Endothelial cell of umbilical vein (primary cell): ENCODE measurements around the gene ARMH1. TPM values are rescaled to one million over a fixed set of nuclear protein-coding genes. Genes with fewer than 3 reads are reported as not detected.

Experiments
- BruUV-seq: library from RNA; stranded (reverse); fragments of 400-500 nt; replicated peaks from 2 replicates; lab custom pipeline; 2021; lab: Mats Ljungman, UMichigan
- CTCF ChIA-PET: fragments of 300-600, 350-600 bp; sonication (Branson Sonifier 250); formaldehyde crosslinking; loops from one replicate; lab custom pipeline; 2021; ENCODE audit warnings: antibody characterized with exemption, inconsistent platforms; lab: Charles Lee
- POLR2A ChIA-PET: fragments of 300-600, 350-600 bp; sonication (Branson Sonifier 250); formaldehyde crosslinking; loops from one replicate; lab custom pipeline; 2021; ENCODE audit warnings: antibody characterized with exemption, inconsistent platforms; lab: Charles Lee
- DNase-seq: peaks from one replicate; pipeline ENCODE4 v3.0.0-alpha.2; 2011; ENCODE audit warnings: low read depth, low spot score
- FAIRE-seq: peaks from 2 replicates; lab custom pipeline; 2011; peaks lifted over from hg19 to GRCh38; lab: Jason Lieb, UNC
- H2AFZ ChIP-seq: 2 replicates; pipeline ENCODE4 v1.6.0; 2012; ENCODE audit warnings: low read depth, low read length, control low read depth, inconsistent platforms
- H3K27ac ChIP-seq: 2 replicates; pipeline ENCODE4 v1.5.1; 2011; ENCODE audit warnings: low read depth, mild to moderate bottlenecking, control low read depth, low read length, moderate library complexity; ENCODE audit not compliant: insufficient read depth
- H3K27me3 ChIP-seq, 2 experiments: 2 replicates each; pipeline versions ENCODE4 v1.6.0 to v1.6.1; 2011; ENCODE audit warnings: low read length in 2 of 2, mixed read lengths in 1 of 2; ENCODE audit not compliant: control insufficient read depth in 2 of 2, insufficient read depth in 2 of 2
- H3K36me3 ChIP-seq, 2 experiments: 2 replicates in 1 of 2; 3 replicates in 1 of 2; pipeline ENCODE4 v1.5.1; 2011; ENCODE audit warnings: low read length in 2 of 2, mild to moderate bottlenecking in 1 of 2, moderate library complexity in 1 of 2; ENCODE audit not compliant: control insufficient read depth in 2 of 2, insufficient read depth in 2 of 2; ENCODE audit errors: extremely low read depth in 1 of 2
- H3K4me1 ChIP-seq: 3 replicates; pipeline ENCODE4 v1.5.1; 2011; ENCODE audit warnings: mild to moderate bottlenecking, low read length; ENCODE audit not compliant: control insufficient read depth, insufficient read depth; ENCODE audit errors: extremely low read depth
- H3K4me2 ChIP-seq: 2 replicates; pipeline ENCODE4 v1.6.1; 2011; ENCODE audit warnings: low read length, control low read depth, mixed read lengths; ENCODE audit not compliant: insufficient read depth
- H3K4me3 ChIP-seq, 3 experiments: fragments of 200-600 bp in 1 of 3; sonication (generic), shearing (Covaris generic) in 1 of 3; replicated peaks in 1 of 3; 2 replicates each; pipeline ENCODE4 v1.5.1; 2011 to 2016; ENCODE audit warnings: control low read depth in 3 of 3, low read length in 3 of 3, mild to moderate bottlenecking in 2 of 3, inconsistent platforms in 1 of 3, low read depth in 1 of 3, moderate library complexity in 1 of 3; ENCODE audit not compliant: insufficient read depth in 1 of 3
- H3K79me2 ChIP-seq: 2 replicates; pipeline ENCODE4 v1.6.0; 2012; ENCODE audit warnings: low read length, inconsistent platforms; ENCODE audit not compliant: control insufficient read depth, insufficient read depth
- H3K9ac ChIP-seq: replicated peaks from 2 replicates; pipeline ENCODE3; 2011; ENCODE audit warnings: low read length, control low read depth; ENCODE audit not compliant: insufficient read depth; ENCODE audit errors: extremely low read depth
- H3K9me1 ChIP-seq: replicated peaks from 3 replicates; pipeline ENCODE4 v1.6.0; 2011; ENCODE audit warnings: mild to moderate bottlenecking, low read length; ENCODE audit not compliant: control insufficient read depth, insufficient read depth; ENCODE audit errors: extremely low read depth
- H3K9me3 ChIP-seq: replicated peaks from 2 replicates; pipeline ENCODE4 v1.5.1; 2012; ENCODE audit warnings: low read length, inconsistent platforms; ENCODE audit not compliant: control insufficient read depth, insufficient read depth
- H4K20me1 ChIP-seq: replicated peaks from 2 replicates; pipeline ENCODE3; 2011; ENCODE audit warnings: mild to moderate bottlenecking, low read length; ENCODE audit not compliant: control insufficient read depth, insufficient read depth; ENCODE audit errors: extremely low read depth
- CTCF ChIP-seq, 2 donors: IDR thresholded peaks; 1 replicate in 1 of 2; 2 replicates in 1 of 2; pipeline ENCODE4 v1.5.1; 2011; ENCODE audit warnings: low read length in 2 of 2, mild to moderate bottlenecking in 2 of 2, moderate library complexity in 2 of 2, control low read depth in 1 of 2, inconsistent platforms in 1 of 2, low read depth in 1 of 2; ENCODE audit not compliant: insufficient read depth in 1 of 2; ENCODE audit errors: extremely low read depth in 1 of 2
- EZH2 ChIP-seq: IDR thresholded peaks from 2 replicates; pipeline ENCODE4 v1.6.1; 2012; ENCODE audit warnings: borderline replicate concordance, low read depth, mild to moderate bottlenecking, moderate library complexity, low read length, inconsistent platforms; ENCODE audit not compliant: severe bottlenecking
- FOS ChIP-seq: IDR thresholded peaks from 2 replicates; pipeline ENCODE4 v1.6.1; 2011; ENCODE audit warnings: mild to moderate bottlenecking, low read length, moderate library complexity, borderline replicate concordance; ENCODE audit not compliant: insufficient read depth
- GATA2 ChIP-seq: IDR thresholded peaks from 2 replicates; pipeline ENCODE4 v1.7.0; 2011; ENCODE audit warnings: low read depth, mild to moderate bottlenecking, moderate library complexity, mixed read lengths, low read length; ENCODE audit not compliant: insufficient read length, insufficient read depth
- JUN ChIP-seq: IDR thresholded peaks from 2 replicates; pipeline ENCODE4 v1.6.1; 2011; ENCODE audit warnings: borderline replicate concordance, low read depth; ENCODE audit not compliant: insufficient read length, insufficient read depth
- MYC ChIP-seq: IDR thresholded peaks from one replicate; pipeline ENCODE4 v1.6.1; 2011; ENCODE audit warnings: mild to moderate bottlenecking, low read depth, low read length
- POLR2A ChIP-seq: IDR thresholded peaks from 2 replicates; pipeline ENCODE4 v1.6.1; 2012; ENCODE audit warnings: low read depth, mild to moderate bottlenecking, control low read depth, low read length
- POLR2AphosphoS5 ChIP-seq: IDR thresholded peaks from 2 replicates; pipeline ENCODE4 v1.6.1; 2012; ENCODE audit warnings: low read depth, mild to moderate bottlenecking, control low read depth, low read length, moderate library complexity; ENCODE audit not compliant: insufficient read depth
- dilution Hi-C: fragments of 300-500 bp; cut with MboI; formaldehyde crosslinking; loops from one replicate; pipeline ENCODE4 v1.15.0; 2019; ENCODE audit warnings: low sequenced_read_pairs; ENCODE audit not compliant: extremely low pct_ligation_motif_present
- intact Hi-C: fragments of 100-400 bp; cut with micrococcal nuclease; formaldehyde crosslinking; loops from one replicate; pipeline ENCODE4 v1.10.0; 2022
- polyA plus RNA-seq, 4 experiments: library from polyadenylated mRNA; depleted of rRNA in 3 of 4; stranded (reverse) in 3 of 4; unstranded in 1 of 4; fragments of >200 nt; gene quantifications; 2 replicates each; pipeline versions ENCODE4 v1.2.1 to v1.2.3, GENCODE V29; 2011 to 2012; ENCODE audit warnings: missing spikeins in 1 of 4
- total RNA-seq: library from RNA; stranded (reverse); gene quantifications from 2 replicates; pipeline ENCODE4 v1.2.3, GENCODE V29; 2021
- TF ChIP-seq, protein P1 (sequence below): IDR thresholded peaks from 2 replicates; pipeline ENCODE4 v1.6.1; 2011; ENCODE audit not compliant: insufficient read depth, insufficient read length

ARMH1 gene
- total and polyA plus RNA-seq, 2 donors (not counting 3 experiments of a cell fraction or from before 2014, with no cell fraction given): 0.17 TPM; not detected in 1

- Histone ChIP-seq H3K9ac (no peak overlapping the region), H3K27me3 (no peaks in the 10 kb centered on the region), H3K36me3 (peaks cover 7 to 55% of the 10 kb centered on the region in 2 experiments), H3K4me1 (no peaks in the 10 kb centered on the region), H4K20me1 (no peaks in the 10 kb centered on the region), H3K4me2 (no peak overlapping the region), H3K27ac (no peak overlapping the region), H3K4me3 (no peak overlapping the region), H2AFZ (no peak overlapping the region), H3K79me2 (no peaks in the 10 kb centered on the region), H3K9me3 (no peaks in the 10 kb centered on the region), H3K9me1 (no peaks in the 10 kb centered on the region)
- POLR2A ChIA-PET: interaction anchor here (2.1 to 2.6 kb wide), 2 partner anchors 10 kb away, joined by 4 to 15 read pairs; no protein-coding TSS in a partner anchor
- dilution Hi-C loops (no loop called here), intact Hi-C loops (no loop called here)
- no peak for DNase-seq
- FAIRE-seq: no peak
- BruUV-seq: no TSS peak
- CTCF ChIA-PET: interaction anchor here (0.9 to 6.1 kb wide), 3 partner anchors 9 to 30 kb away, joined by 3 to 48 read pairs (median 7); no protein-coding TSS in a partner anchor
- TF ChIP-seq, protein P1, sequence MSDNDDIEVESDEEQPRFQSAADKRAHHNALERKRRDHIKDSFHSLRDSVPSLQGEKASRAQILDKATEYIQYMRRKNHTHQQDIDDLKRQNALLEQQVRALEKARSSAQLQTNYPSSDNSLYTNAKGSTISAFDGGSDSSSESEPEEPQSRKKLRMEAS: no peak
- TF ChIP-seq POLR2A (no peak), FOS (no peak), JUN (no peak), EZH2 (no peak), POLR2AphosphoS5 (no peak), MYC (no peak), GATA2 (no peak), CTCF (IDR thresholded peaks at IDR 0.05; ENCODE audit: extremely low read depth in 1 of 2, insufficient read depth in 1 of 2, low read depth in 1 of 2, low read length in 2 of 2) (no peak)
Measured at GRCh38 chr1:44641126-44642102, 33.1 kb upstream of the ARMH1 start.
